IMR-90 (cell line): ENCODE measurements around the gene FADS6. TPM values are rescaled to one million over a fixed set of nuclear protein-coding genes. Genes with fewer than 3 reads are reported as not detected.

Experiments
- ATAC-seq: fragments of 200-7000 bp; cut with Tn5 transposase; 2 replicates; pipeline ENCODE4 v1.9.1; 2020; ENCODE audit warnings: low read depth, mild to moderate bottlenecking, moderate library complexity
- BruUV-seq: library from RNA; stranded (reverse); fragments of 400-500 nt; replicated peaks from 2 replicates; lab custom pipeline; 2021; lab: Mats Ljungman, UMichigan
- CTCF ChIA-PET: fragments of 300-600 bp; formaldehyde crosslinking; extraction: SDS; loops from one replicate; lab custom pipeline; 2021; ENCODE audit warnings: antibody characterized with exemption; lab: Yijun Ruan, JAX
- POLR2A ChIA-PET: fragments of 300-600 bp; sonication (Branson Sonifier 250); formaldehyde crosslinking; loops from one replicate; lab custom pipeline; 2022; ENCODE audit warnings: antibody characterized with exemption; ENCODE audit not compliant: unreplicated experiment; lab: Charles Lee
- DNase-seq: peaks from one replicate; pipeline ENCODE4 v3.0.0; 2013
- H2AFZ ChIP-seq: replicated peaks from 2 replicates; pipeline ENCODE3; 2013; ENCODE audit warnings: low read length, mild to moderate bottlenecking; ENCODE audit not compliant: poor library complexity
- H2AK5ac ChIP-seq: 2 replicates; pipeline ENCODE4 v1.6.1; 2013; ENCODE audit warnings: low read depth, low read length, inconsistent platforms
- H2AK9ac ChIP-seq: replicated peaks from 2 replicates; pipeline ENCODE3; 2013; ENCODE audit warnings: mild to moderate bottlenecking, low read depth, low read length, moderate library complexity; ENCODE audit not compliant: poor library complexity
- H2BK120ac ChIP-seq: 2 replicates; pipeline ENCODE4 v1.6.1; 2013; ENCODE audit warnings: low read depth, low read length, inconsistent platforms
- H2BK15ac ChIP-seq: 3 replicates; pipeline ENCODE4 v1.6.1; 2013; ENCODE audit warnings: low read depth, low read length, inconsistent platforms
- H2BK20ac ChIP-seq: 2 replicates; pipeline ENCODE4 v1.6.1; 2013; ENCODE audit warnings: low read depth, mild to moderate bottlenecking, inconsistent platforms, low read length, moderate library complexity
- H2BK5ac ChIP-seq: 2 replicates; pipeline ENCODE4 v1.6.1; 2013; ENCODE audit warnings: mild to moderate bottlenecking, low read depth, low read length, inconsistent platforms; ENCODE audit not compliant: poor library complexity, severe bottlenecking
- H3K14ac ChIP-seq: replicated peaks from 2 replicates; pipeline ENCODE4 v1.6.1; 2013; ENCODE audit warnings: low read depth, low read length, inconsistent platforms
- H3K18ac ChIP-seq: 2 replicates; pipeline ENCODE4 v1.6.1; 2013; ENCODE audit warnings: low read depth, low read length, control low read depth
- H3K23ac ChIP-seq: 2 replicates; pipeline ENCODE4 v1.6.1; 2013; ENCODE audit warnings: low read depth, low read length, inconsistent platforms
- H3K27ac ChIP-seq: 2 replicates; pipeline ENCODE4 v1.5.1; 2013; ENCODE audit warnings: mild to moderate bottlenecking, control low read depth, low read length; ENCODE audit not compliant: insufficient read depth
- H3K27me3 ChIP-seq: 2 replicates; pipeline ENCODE4 v1.6.1; 2013; ENCODE audit warnings: low read length; ENCODE audit not compliant: control insufficient read depth, insufficient read depth
- H3K36me3 ChIP-seq: 2 replicates; pipeline ENCODE4 v1.6.1; 2013; ENCODE audit warnings: low read length, mixed read lengths; ENCODE audit not compliant: control insufficient read depth, insufficient read depth
- H3K4ac ChIP-seq: 2 replicates; pipeline ENCODE4 v1.6.1; 2013; ENCODE audit warnings: low read depth, low read length, inconsistent platforms
- H3K4me1 ChIP-seq: 2 replicates; pipeline ENCODE4 v1.6.1; 2013; ENCODE audit warnings: low read length, mixed read lengths; ENCODE audit not compliant: control insufficient read depth, insufficient read depth
- H3K4me2 ChIP-seq: 2 replicates; pipeline ENCODE4 v1.6.1; 2013; ENCODE audit warnings: low read depth, mild to moderate bottlenecking, control low read depth, low read length, moderate library complexity
- H3K4me3 ChIP-seq: 2 replicates; pipeline ENCODE4 v1.5.1; 2013; ENCODE audit warnings: low read depth, mild to moderate bottlenecking, control low read depth, low read length, moderate library complexity; ENCODE audit not compliant: insufficient read depth
- H3K56ac ChIP-seq: 2 replicates; pipeline ENCODE4 v1.6.1; 2013; ENCODE audit warnings: low read length, inconsistent platforms; ENCODE audit not compliant: insufficient read depth; ENCODE audit errors: extremely low read depth
- H3K79me1 ChIP-seq, 2 experiments: 2 replicates each; pipeline ENCODE4 v1.6.1; 2013; ENCODE audit warnings: low read length in 2 of 2, inconsistent platforms in 1 of 2, low read depth in 1 of 2
- H3K9ac ChIP-seq: 2 replicates; pipeline ENCODE4 v1.6.1; 2013; ENCODE audit warnings: low read depth, low read length, control low read depth
- H3K9me1 ChIP-seq: 2 replicates; pipeline ENCODE4 v1.6.1; 2013; ENCODE audit warnings: low read length, inconsistent platforms; ENCODE audit not compliant: insufficient read depth
- H3K9me3 ChIP-seq: 2 replicates; pipeline ENCODE4 v1.6.1; 2013; ENCODE audit warnings: low read length; ENCODE audit not compliant: control insufficient read depth, insufficient read depth
- H4K20me1 ChIP-seq: 2 replicates; pipeline ENCODE4 v1.6.1; 2013; ENCODE audit warnings: low read length, inconsistent platforms; ENCODE audit not compliant: insufficient read depth
- H4K5ac ChIP-seq: 2 replicates; pipeline ENCODE4 v1.6.1; 2013; ENCODE audit warnings: mild to moderate bottlenecking, low read depth, low read length, control low read depth
- H4K8ac ChIP-seq, 2 experiments: 2 replicates each; pipeline ENCODE4 v1.6.1; 2013; ENCODE audit warnings: low read depth in 2 of 2, low read length in 2 of 2, control low read depth in 1 of 2, inconsistent platforms in 1 of 2
- H4K91ac ChIP-seq: 2 replicates; pipeline ENCODE4 v1.6.1; 2013; ENCODE audit warnings: low read depth, low read length, inconsistent platforms; ENCODE audit not compliant: insufficient read depth
- CHD1 ChIP-seq: IDR thresholded peaks from 2 replicates; pipeline ENCODE4 v1.6.1; 2012; ENCODE audit warnings: low read depth, low read length, improper control_type of control experiment
- MAFK ChIP-seq: IDR thresholded peaks from 2 replicates; pipeline ENCODE4 v1.6.1; 2012; ENCODE audit warnings: low read depth, low read length, improper control_type of control experiment
- MAZ ChIP-seq: IDR thresholded peaks from 2 replicates; pipeline ENCODE4 v1.6.1; 2012; ENCODE audit warnings: low read depth, mild to moderate bottlenecking, low read length, improper control_type of control experiment, moderate library complexity, borderline replicate concordance
- POLR2A ChIP-seq: IDR thresholded peaks from 2 replicates; pipeline ENCODE4 v1.6.1; 2012; ENCODE audit warnings: mild to moderate bottlenecking, low read depth, low read length
- RFX5 ChIP-seq: IDR thresholded peaks from 2 replicates; pipeline ENCODE4 v1.8.0; 2012; ENCODE audit warnings: low read depth, mild to moderate bottlenecking, low read length, moderate library complexity
- SMC3 ChIP-seq: fragments of 150-350 bp; IDR thresholded peaks from 2 replicates; pipeline ENCODE4 v1.6.1; 2016; ENCODE audit warnings: low read depth, mild to moderate bottlenecking, antibody characterized with exemption, low read length, moderate library complexity
- WGBS, 2 experiments: methylation state at CpG; one replicate each; pipeline versions ENCODE4 v1.1.5 to v1.1.7; 2013; ENCODE audit warnings: missing lambda C conversion rate in 2 of 2; ENCODE audit not compliant: insufficient read length in 1 of 2; ENCODE audit errors: extremely low coverage in 2 of 2; 5-methylcytosine and 5-hydroxymethylcytosine counted together
- dilution Hi-C: fragments of 300-500 bp; cut with HindIII; formaldehyde crosslinking; loops from one replicate; pipeline ENCODE4 v1.14.3; 2018; ENCODE audit warnings: low sequenced_read_pairs; ENCODE audit not compliant: unreplicated experiment
- in situ Hi-C: fragments of 300-500 bp; cut with MboI; formaldehyde crosslinking; loops from 3 replicates; pipeline ENCODE4 v1.14.3; 2019; ENCODE audit warnings: low sequenced_read_pairs, inconsistent platforms, mixed read lengths
- intact Hi-C: fragments of 100-400 bp; cut with micrococcal nuclease; formaldehyde crosslinking; loops from 2 replicates; pipeline ENCODE4 v1.10.0; 2022
- polyA plus RNA-seq, 3 experiments: library from polyadenylated mRNA; depleted of rRNA; stranded (reverse); fragments of >200 nt; gene quantifications; 2 replicates each; pipeline ENCODE4 v1.2.3, GENCODE V29; 2012; ENCODE audit warnings: low replicate concordance in 1 of 3
- total RNA-seq: library from RNA; depleted of rRNA; stranded (reverse); fragments of >200 nt; gene quantifications from 2 replicates; pipeline ENCODE4 v1.2.3, GENCODE V29; 2012
- TF ChIP-seq, protein P1 (sequence below): conservative IDR thresholded peaks from 2 replicates; pipeline ENCODE4 v1.5.1; 2012; ENCODE audit warnings: mild to moderate bottlenecking, low read depth, low read length, improper control_type of control experiment

Gene FADS6
- total and polyA plus RNA-seq, 2 of the 4 experiments (the other 2 are of a cell fraction), result not detected

DNA sequence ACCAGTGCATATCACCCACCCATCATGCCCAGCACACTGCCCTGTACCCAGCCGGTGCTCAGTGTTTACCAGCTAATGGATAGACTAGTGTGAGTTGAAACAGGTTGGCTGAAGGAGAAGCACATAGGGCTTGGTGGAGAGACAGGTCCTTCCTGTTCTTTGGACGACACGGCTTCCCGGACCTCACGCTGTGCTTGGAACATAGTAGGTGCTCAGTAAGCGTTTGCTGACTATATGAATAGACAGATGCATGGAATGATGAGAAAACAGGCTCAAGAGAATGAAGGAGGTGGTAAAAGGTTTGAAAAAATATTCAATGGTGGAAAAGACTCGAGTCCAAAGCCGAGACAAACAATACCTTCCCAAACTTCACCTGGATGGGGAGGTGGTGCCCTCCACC, 6.8 kb upstream of the FADS6 start:
- Histone ChIP-seq H3K4me3 (no peak overlapping the region), H2BK15ac (no peak overlapping the region), H4K8ac (no peak overlapping the region), H3K36me3 (no peaks in the 10 kb centered on the region), H3K23ac (no peak overlapping the region), H3K4me1 (no peaks in the 10 kb centered on the region), H3K18ac (no peak overlapping the region), H3K79me1 (no peaks in the 10 kb centered on the region), H3K14ac (no peak overlapping the region), H2AK9ac (no peak overlapping the region), H4K91ac (no peak overlapping the region), H3K9ac (no peak overlapping the region), H3K9me3 (no peaks in the 10 kb centered on the region), H2BK120ac (no peak overlapping the region), H2BK20ac (no peak overlapping the region), H4K20me1 (no peaks in the 10 kb centered on the region), H3K56ac (no peak overlapping the region), H2AFZ (no peak overlapping the region), H3K27ac (no peak overlapping the region), H4K5ac (no peak overlapping the region), H3K4ac (no peak overlapping the region), H2AK5ac (no peak overlapping the region), H3K9me1 (no peaks in the 10 kb centered on the region), H3K27me3 (peaks cover 53% of the 10 kb centered on the region), H2BK5ac (no peak overlapping the region), H3K4me2 (no peak overlapping the region)
- dilution Hi-C loops (no loop called here), intact Hi-C loops (no loop called here), in situ Hi-C loops (no loop called here)
- ATAC-seq, result no peak
- ChIA-PET POLR2A (no interaction called here), CTCF (no interaction called here)
- TF ChIP-seq POLR2A (no peak), CHD1 (no peak), MAZ (no peak), RFX5 (no peak), MAFK (no peak), SMC3 (no peak)
- TF ChIP-seq, protein P1, sequence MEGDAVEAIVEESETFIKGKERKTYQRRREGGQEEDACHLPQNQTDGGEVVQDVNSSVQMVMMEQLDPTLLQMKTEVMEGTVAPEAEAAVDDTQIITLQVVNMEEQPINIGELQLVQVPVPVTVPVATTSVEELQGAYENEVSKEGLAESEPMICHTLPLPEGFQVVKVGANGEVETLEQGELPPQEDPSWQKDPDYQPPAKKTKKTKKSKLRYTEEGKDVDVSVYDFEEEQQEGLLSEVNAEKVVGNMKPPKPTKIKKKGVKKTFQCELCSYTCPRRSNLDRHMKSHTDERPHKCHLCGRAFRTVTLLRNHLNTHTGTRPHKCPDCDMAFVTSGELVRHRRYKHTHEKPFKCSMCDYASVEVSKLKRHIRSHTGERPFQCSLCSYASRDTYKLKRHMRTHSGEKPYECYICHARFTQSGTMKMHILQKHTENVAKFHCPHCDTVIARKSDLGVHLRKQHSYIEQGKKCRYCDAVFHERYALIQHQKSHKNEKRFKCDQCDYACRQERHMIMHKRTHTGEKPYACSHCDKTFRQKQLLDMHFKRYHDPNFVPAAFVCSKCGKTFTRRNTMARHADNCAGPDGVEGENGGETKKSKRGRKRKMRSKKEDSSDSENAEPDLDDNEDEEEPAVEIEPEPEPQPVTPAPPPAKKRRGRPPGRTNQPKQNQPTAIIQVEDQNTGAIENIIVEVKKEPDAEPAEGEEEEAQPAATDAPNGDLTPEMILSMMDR, result no peak
- DNase-seq, result no peak
- WGBS, 2 experiments, result 75% methylated on average over 4 of the region's 8 CpGs; no CpG with 5 or more reads in 1 of the 2 experiments
- BruUV-seq, result no TSS peak
